T-helper 17 cell (primary cell): ENCODE measurements around the gene ZNF79. TPM values are rescaled to one million over a fixed set of nuclear protein-coding genes. Genes with fewer than 3 reads are reported as not detected.

ENCODE experiments used
- ATAC-seq: fragments of 150-1000 bp; cut with Tn5 transposase; 2 replicates; pipeline ENCODE4 v1.10.0; 2021; ENCODE audit warnings: mild to moderate bottlenecking, moderate library complexity
- DNase-seq, 3 donors: peaks; one replicate each; pipeline versions ENCODE4 v3.0.0 to v3.0.0-alpha.2; 2020 to 2021
- H3K9me3 ChIP-seq: one replicate; pipeline ENCODE4 v1.7.0; 2013; ENCODE audit warnings: low read length, mild to moderate bottlenecking; ENCODE audit not compliant: control insufficient read depth, poor library complexity, severe bottlenecking
- H3K27ac Mint-ChIP-seq: one replicate; pipeline ENCODE4 v1.8.0; 2022; ENCODE audit warnings: mild to moderate bottlenecking, moderate library complexity, mixed read lengths
- H3K27me3 Mint-ChIP-seq: one replicate; pipeline ENCODE4 v1.8.0; 2022; ENCODE audit warnings: mixed read lengths
- H3K36me3 Mint-ChIP-seq: one replicate; pipeline ENCODE4 v1.8.0; 2022; ENCODE audit warnings: low read depth, mixed read lengths
- H3K4me1 Mint-ChIP-seq: one replicate; pipeline ENCODE4 v1.8.0; 2022; ENCODE audit warnings: mild to moderate bottlenecking, mixed read lengths
- H3K4me3 Mint-ChIP-seq: one replicate; pipeline ENCODE4 v1.8.0; 2022; ENCODE audit warnings: mild to moderate bottlenecking, moderate library complexity, mixed read lengths
- total RNA-seq, 4 donors: library from RNA in 2 of 4; stranded (reverse) in 2 of 4; gene quantifications; one replicate each; pipeline ENCODE4 v1.2.3 and lab custom pipeline; 2022 to 2026

Gene ZNF79
- total RNA-seq, 2 donors from 2014 or later = 7.9 to 8.4 TPM

- no peak overlapping the region for H3K4me3 Mint-ChIP-seq
- no peak for DNase-seq
- ATAC-seq = no peak
- peaks cover 4% of the 10 kb centered on the region for H3K36me3 Mint-ChIP-seq
- no peaks in the 10 kb centered on the region for H3K4me1 Mint-ChIP-seq
- H3K9me3 ChIP-seq = no peaks in the 10 kb centered on the region
- H3K27ac Mint-ChIP-seq = peak overlapping the region; percentile 59
- H3K27me3 Mint-ChIP-seq = no peaks in the 10 kb centered on the region
Observed at GRCh38 chr9:127490535-127491230, 66.5 kb downstream of the ZNF79 start.

- Mint-ChIP-seq H3K27me3 (no peaks in the 10 kb centered on the region), H3K4me1 (no peaks in the 10 kb centered on the region), H3K27ac (no peak overlapping the region), H3K36me3 (peaks cover 2% of the 10 kb centered on the region), H3K4me3 (no peak overlapping the region)
- no peaks in the 10 kb centered on the region for H3K9me3 ChIP-seq
- no peak for DNase-seq
- ATAC-seq = no peak
Observed at GRCh38 chr9:127491516-127491915, 67.3 kb downstream of the ZNF79 start.

GRCh38 chr9:127492616-127493015 is 68.4 kb downstream of the ZNF79 start:
- H3K4me1 Mint-ChIP-seq = no peaks in the 10 kb centered on the region
- H3K36me3 Mint-ChIP-seq = peaks cover 3% of the 10 kb centered on the region
- DNase-seq = no peak
- H3K27me3 Mint-ChIP-seq = no peaks in the 10 kb centered on the region
- H3K9me3 ChIP-seq = no peaks in the 10 kb centered on the region
- H3K27ac Mint-ChIP-seq = no peak overlapping the region
- ATAC-seq = no peak
- no peak overlapping the region for H3K4me3 Mint-ChIP-seq

- Mint-ChIP-seq H3K4me3 (no peak overlapping the region), H3K27me3 (no peaks in the 10 kb centered on the region), H3K4me1 (no peaks in the 10 kb centered on the region), H3K36me3 (peaks cover 3% of the 10 kb centered on the region), H3K27ac (no peak overlapping the region)
- DNase-seq (no peak), ATAC-seq (no peak)
- H3K9me3 ChIP-seq = no peaks in the 10 kb centered on the region
Observed at GRCh38 chr9:127493592-127494303, 69.6 kb downstream of the ZNF79 start.

- H3K27ac Mint-ChIP-seq = no peak overlapping the region
- H3K4me3 Mint-ChIP-seq = no peak overlapping the region
- no peaks in the 10 kb centered on the region for H3K27me3 Mint-ChIP-seq
- ATAC-seq = no peak
- H3K36me3 Mint-ChIP-seq = peaks cover 3% of the 10 kb centered on the region
- no peaks in the 10 kb centered on the region for H3K4me1 Mint-ChIP-seq
- no peaks in the 10 kb centered on the region for H3K9me3 ChIP-seq
- no peak for DNase-seq
Observed at GRCh38 chr9:127494304-127494702, 70.1 kb downstream of the ZNF79 start.

Other genes with a start within 250 kb of the ZNF79 start
- 1 to 10 TPM; 2.0 to 2.5 TPM for gene GARNL3, start 159.6 kb upstream of the ZNF79 start, total RNA-seq
- 1 to 10 TPM; 3.0 to 4.3 TPM for gene SLC2A8, start 27.2 kb upstream of the ZNF79 start, total RNA-seq
- 1,000 to 10,000 TPM; 1,506 to 1,597 TPM for gene RPL12, start 27.0 kb downstream of the ZNF79 start, total RNA-seq
- 10 to 100 TPM; 19.6 to 22.2 TPM for gene LRSAM1, start 27.1 kb downstream of the ZNF79 start, total RNA-seq
- gene STXBP1, start 187.9 kb downstream of the ZNF79 start, total RNA-seq = 1 to 10 TPM; 6.3 to 8.4 TPM